GM19035 (cell line): ENCODE measurements around the gene PCSK6.
"Not testable (repeated sequence)": the region's sequence is repeated elsewhere in the genome, so short reads cannot be mapped to it uniquely, and the experiment has no call there.

ENCODE experiments used
- ATAC-seq: cut with Tn5 transposase; IDR thresholded peaks from one replicate; pipeline ENCODE4 v1.9.1; 2021; ENCODE audit not compliant: unreplicated experiment

The PCSK6 gene

DNA sequence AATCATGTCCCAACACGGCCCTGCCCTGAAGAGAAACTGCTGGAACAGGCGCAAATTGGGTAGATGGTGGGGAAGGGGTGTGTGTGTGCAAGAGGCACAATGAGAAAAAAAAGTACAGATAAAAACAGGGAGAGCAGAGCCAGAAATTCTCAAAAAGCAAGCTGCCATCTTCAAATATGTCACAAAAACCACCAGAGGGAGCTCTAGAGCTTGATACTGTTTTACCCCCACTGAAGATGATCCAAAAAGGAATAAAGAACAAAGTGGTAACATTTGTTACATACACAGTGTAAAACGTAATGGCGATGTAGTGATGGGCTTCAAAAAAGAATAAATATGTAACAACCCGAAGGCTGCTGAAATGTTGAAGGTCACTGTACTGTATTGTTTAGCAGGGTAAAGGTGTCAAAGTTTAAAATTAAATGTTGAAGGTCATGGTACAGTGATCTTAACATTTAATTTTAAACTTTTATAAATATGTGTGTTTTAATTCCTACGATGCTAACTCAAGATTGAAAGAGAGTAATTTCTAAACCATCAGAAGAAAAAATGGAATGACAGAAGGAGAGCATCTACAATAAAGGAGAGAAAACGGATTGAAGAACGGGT is 200.5 kb downstream of the PCSK6 start:
- no peak for ATAC-seq

DNA sequence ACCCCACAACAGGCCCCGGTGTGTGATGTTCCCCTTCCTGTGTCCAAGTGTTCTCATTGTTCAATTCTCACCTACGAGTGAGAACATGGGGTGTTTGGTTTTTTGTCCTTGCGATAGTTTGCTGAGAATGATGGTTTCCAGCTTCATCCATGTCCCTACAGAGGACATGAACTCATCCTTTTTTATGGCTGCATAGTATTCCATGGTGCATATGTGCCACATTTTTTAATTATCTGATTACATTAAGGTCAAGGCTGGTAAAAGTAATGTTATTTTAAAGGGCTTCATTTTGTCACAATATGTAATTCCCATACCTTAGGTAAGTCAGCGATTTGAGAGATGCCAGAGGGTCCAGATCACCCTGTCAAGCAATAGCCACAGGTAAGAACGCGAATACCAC is 202.2 kb downstream of the PCSK6 start:
- ATAC-seq, result not testable (repeated sequence)

DNA sequence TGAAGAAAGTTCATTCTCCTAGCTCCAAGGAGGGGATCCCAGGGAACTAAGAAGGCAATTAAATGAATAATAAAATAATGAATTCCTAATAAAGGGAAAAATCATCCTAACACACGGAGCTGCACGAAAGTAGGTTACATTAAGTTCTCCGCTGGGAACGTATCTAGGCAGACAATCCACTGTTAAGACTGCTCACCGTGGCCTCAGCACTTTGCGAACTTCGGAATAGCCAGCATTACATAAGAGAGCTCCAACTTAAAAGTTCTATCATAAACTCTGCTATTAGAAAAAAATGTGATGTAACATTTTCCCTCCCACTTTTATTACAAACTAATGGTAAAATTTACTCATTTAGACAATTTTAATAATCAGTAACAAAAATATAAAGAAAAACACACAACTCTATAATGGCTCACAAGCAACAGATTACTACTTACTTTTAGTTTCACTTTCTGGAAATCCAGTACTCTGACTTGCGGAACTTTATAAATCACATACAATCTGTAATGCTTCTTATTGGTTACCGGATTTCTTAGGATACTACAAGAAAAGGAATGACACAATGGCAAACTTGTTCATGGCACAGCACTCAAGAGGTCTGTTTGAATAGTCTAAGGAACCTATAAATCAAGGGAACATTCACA is 202.9 kb downstream of the PCSK6 start:
- no peak for ATAC-seq

DNA sequence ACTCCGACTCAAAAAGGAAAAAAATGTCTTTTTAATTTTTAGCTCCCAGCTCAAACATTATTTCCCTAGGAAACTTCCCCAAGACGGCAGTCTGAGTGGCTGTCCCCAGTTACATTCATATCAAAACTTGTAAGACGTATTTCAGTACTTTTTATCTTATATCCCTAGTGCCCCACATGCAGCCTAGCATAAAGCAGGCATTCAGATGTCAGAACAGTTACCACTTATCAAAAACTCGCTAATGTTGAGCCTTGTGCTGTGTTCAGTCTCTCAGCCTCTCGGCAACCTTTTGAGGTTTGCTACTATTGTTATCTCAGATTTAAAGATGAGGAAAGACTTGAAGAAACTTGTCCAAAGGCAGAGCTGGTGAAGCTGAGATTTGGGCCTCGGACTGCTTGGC is 205.6 kb downstream of the PCSK6 start:
- no peak for ATAC-seq

DNA sequence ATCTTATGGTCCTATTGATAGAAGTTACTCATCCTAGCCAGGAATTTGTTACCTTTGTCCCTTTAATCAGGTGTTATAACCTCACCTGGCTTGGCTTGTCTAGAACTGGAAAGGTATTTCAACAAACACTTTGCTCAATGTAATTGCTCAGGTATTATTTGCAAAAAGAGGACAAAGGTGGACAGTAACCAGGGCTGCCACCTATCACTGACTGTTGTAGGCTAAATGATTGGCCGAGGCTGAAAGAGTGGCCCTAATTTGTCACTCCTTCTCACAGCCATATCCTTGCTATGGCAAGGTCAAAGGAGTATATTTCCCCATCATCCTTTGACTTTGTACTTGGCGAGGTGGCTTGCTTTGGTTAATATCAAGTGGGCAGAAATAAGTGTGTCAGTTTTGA is 209.5 kb downstream of the PCSK6 start:
- ATAC-seq, result no peak

DNA sequence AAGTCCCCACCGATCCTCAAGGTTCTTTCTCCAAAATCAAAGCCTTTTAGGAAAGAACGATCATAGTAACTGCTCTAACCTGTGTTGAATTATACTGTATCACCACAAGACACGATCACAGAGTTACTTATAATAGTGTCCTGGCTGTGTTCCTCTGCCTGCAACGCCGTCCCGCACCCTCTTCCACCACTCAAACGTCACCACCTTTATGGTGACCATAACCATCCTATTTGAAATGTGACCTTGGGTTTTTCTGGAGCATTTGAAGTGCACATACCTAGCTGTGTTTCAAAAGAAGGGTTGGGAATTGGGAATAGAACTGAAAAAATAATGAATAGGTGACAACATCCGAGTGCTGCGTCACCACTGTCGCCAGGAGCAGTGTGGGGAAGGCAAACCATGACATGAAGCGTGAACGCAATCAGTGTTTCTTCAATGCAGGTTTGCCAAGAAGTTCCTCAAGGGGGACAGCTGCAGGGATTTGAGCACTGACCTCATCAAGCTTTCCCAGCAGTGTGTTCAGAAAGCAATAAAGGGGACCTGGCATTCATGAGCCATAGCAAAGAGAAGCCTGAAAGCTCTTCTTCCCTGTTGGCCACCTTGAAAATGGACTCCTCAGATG is 211.5 kb downstream of the PCSK6 start:
- no peak for ATAC-seq

DNA sequence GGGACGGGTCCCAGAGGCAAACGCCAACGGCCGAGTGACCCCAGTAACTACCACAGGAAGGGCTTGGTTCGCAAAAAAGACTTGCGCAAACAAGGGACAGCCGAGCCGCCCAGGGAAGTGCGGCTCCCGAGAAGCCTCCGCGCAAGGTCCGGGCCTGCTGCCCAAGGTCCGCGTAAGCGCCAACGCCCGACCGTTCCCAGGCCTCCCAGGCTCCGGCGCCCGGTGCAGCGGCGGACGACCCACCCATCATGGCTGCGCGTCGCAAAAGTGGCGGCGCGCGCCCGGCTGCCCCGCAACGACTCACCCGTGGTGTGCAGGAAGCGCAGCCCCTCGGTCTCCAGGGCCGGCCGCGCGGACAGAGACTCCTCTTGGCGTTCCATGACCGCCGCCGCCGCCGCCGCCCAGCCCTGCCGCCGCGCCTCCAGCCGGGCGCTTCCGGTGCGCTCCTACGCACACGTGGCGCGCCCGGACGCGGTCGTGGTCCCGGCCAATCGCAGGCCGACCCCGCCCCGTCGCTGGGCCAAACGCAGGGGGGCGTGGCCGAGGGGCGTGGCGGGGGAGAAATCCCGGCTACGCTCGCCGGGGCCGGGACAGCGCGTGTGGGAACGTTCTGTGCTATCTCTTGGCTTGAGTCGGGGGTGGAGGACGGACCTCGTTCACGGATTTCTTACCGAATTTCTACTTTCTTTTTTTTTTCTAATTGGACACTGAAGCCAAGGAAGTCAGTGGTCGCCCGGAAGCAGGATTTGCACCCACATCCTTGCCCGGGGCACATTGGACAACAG is 212.3 kb downstream of the PCSK6 start, which contains the start of gene SELENOS:
SELENOS (minus strand) TSS at position 448 of the 785 bp plus-strand sequence; CDS start at position 380, 68 bp downstream.
- peak; percentile 88 for ATAC-seq

DNA sequence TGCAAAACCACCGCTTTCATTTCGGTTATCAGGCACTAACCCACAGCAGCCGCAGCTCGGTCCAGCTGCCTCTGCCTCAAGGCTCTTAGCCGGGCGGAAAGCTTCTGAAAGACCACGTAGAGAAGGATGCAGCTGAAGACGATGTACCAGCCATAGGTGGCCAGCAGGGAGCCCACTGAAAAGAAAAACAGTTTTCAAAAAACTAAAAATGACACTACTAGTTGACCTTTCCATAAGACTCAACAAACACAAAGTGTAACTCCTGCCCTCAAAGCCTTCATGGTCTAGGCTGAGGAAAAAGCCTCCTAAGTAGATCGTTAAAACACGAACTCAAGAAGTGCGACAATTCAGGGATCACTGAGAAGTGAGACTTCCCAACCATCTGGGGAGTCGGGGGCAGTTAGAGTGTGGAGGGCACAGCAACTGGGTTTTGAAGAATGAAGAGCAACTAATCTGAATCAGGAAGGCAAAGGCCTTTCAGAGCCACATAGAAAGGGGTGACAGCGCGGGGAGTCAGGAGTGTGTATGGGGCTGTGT is 212.9 kb downstream of the PCSK6 start:
- peak; percentile 39 for ATAC-seq

DNA sequence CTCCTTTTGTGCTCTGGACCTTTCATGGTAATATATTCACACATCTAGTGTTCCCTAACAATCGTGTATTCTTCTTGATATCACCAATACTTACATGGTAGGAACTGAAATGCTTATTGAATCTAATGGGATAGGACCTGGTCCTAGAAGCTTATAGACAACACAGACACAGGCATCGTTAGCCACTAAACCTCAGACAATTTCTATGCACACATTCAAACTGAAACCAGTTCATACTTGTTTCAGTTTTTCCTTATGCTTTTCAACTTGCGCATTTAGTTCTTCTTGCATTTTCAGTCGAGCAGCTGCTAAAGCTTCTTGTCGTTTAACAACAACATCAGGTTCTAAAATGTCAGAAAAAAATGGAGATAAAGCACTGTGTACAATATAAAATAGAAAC is 214.5 kb downstream of the PCSK6 start:
- ATAC-seq, result peak; percentile 21

DNA sequence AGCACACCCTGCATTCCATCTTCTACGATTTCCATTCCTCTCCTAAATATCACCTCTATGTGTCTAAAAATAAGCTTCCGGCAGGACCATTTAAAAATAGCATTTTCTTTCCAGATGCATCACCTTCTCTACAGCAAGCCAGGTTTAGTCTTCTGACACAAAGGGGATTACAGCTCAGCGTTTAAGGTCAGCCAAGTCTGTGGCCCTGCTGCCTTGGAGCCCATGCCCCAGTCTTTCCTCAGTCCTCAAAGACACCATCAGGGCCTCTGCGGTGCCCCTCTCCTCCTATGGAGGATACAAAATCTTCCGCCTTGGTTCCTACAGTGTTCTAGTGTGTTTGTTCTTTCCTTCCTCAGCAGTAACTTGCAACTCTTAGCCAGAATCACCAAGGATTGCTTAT is 216.0 kb downstream of the PCSK6 start:
- no peak for ATAC-seq

DNA sequence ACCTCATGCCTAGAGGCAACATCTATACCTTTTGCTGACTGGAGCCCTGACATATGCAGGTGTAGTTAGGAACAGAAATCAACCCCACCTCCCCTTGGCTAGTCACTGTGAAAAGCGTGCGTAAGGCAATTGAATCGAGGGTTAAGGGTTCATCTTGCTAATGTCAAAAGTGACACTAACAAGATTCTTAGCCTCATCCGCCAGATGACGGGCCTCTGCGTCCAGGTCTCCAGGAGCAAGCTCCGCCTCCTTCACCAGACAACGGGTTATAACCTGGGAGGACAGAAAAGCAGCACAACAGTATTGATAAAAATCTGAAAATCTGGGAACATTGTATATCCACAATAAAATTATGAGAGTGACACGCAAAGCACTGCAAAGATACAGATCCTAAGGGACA is 216.9 kb downstream of the PCSK6 start:
- no peak for ATAC-seq

DNA sequence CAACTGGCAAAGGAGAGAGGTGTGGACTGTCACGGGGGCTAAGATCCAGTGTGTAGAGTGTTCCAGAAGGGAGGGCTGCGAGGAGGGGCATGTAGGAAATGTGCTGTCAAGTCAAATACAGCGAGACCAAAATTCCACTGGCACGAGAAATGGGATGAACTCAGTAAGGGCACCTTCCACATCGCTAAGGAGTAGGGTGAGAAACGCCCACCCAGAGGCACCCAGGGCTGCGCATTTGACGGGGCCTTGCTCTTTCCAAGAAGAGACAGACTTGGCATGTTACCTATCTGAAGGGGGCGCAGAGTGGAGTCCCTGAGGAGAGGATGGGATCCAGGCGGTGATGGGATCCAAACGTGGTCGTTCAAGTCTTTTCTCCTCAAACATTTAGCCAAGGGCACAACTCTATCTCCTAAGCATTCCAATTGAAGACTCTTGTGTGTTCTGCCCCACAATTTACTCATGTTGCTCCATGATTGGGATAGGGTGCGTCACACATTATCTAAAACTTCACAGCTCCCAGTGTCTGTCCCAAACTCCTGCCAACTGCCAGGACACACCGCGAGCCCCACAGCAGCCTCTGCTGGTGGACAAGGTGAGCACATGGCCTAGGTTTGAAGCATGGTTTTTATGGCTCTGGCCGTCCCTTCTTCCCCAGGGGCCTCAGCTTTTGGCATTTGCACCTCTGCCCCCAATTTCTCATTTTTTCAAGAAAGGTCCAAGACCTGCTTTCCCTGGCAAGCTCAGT is 219.9 kb downstream of the PCSK6 start:
- ATAC-seq, result no peak

DNA sequence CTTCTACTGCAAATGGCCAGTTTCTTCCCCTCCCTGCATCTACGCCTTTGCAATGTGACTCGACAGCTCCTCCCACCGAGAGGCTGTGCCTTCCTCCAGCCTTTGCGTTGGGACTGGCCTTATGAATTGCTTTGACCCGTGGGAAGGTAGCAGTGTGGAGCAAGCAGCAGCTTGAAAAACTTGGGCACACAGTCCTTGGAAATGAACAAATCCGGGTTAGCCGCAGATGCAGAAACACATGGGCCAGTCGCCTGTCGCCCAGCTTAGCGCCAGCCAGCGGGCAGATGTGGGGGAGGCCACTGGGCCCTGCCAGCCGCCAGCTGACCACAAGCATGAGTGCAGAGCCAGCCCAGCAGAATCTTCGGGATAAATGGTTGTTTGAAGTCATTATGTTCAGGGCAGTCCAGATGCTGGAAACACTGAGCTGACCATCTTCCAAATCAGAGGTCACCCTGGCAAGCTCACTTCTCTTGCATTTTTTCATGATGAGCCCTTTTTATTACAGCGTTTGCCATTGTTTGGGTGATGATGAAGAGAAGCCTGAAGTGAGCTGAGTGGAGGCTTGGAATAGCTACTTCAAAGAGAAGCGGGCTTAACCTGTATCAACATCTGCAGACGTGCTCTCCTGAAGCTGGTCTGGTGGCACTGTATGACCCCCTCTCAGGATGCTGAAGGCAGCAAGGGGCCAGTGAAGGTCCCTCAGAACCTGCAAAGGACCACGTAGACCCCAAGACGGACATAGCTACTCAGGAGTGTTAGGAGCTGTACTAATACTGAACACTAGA is 222.0 kb downstream of the PCSK6 start:
- ATAC-seq, result no peak

DNA sequence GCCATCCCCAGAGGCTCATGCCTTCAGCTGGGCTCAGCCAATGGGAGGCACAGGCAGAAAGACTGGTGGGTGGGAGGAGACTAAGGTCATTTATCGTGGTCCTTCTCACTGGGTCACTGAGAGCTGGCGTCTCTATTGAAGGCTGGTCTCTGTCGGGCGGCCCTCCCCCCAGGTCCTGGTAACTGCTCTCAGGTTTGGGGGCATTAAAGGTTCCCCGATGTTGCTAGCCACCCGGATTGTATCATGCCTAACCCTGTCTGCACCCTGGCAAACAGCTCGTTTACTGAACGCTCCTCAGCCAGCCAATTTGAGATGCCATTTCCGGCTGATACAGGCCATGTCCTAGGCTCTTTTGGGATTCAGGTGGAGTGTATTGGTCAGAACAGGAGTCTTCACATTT is 222.7 kb downstream of the PCSK6 start:
- ATAC-seq, result no peak

DNA sequence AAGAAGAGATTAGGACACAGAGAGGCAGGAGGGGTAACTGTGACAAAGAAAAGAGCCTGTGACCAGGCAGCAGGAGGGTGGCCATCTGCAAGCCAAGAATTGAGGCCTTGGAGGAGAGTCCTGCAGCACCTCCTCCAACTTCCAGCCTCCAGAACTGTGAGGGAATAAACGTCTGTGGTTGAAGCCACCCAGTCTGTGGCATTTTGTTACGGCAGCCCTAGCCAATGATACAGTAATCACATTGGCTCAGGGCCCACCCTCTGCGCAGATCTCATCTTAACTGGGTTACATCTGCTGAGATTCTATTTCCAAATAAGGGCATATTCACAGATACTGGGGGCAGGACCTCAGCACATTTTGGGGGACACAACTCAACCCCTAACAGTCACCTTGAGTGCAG is 223.5 kb downstream of the PCSK6 start:
- no peak for ATAC-seq

DNA sequence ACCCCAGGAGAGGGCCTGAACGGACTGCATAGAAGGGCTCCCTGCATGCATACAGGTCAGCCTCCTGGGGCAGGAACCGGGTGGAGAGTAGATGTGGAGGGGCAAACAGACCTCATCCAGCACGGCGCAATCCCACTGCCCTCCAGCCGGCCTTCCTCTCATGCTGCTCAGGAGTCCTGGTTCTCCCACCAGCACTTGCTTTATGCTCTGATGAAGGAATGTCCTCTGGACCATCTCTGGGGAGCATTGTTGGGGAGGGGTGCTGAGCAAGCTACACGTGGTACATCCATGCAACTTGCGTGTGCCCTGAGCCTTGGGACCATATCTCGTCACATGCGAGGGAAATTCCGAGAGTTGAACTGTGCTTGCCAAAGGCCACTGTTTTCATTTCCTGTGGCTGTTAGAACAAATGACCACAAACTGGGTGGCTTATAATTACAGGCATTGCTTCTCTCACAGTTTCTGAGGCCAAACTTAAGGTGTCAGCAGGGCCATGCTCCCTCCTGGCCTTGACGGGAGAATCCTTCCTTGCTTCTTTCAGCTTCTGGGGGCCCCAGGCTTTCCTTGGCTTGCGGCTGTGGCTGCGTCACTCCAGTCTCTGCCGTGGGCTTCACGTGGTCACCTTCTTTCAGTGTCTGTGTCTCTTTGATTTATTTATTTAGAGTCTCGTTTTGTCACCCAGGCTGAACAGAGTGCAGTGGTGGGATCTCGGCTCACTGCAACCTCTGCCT is 224.4 kb downstream of the PCSK6 start:
- ATAC-seq, result peak; percentile 46

DNA sequence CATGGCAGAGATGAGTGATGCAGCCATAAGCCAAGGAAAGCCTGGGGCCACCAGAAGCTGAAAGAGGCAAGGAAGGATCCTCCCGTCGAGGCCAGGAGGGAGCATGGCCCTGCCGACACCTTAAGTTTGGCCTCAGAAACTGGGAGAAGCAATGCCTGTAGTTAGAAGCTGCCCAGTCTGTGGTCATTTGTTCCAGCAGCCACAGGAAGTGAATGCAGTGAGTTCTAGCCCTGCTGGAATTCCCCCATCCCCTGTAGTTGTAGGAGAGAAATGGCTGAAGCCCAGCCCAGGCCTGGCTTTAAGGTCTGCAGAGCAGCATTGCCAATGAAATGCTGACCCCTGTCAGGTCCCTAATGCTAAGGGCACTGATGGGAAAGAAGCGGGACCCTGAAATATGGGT is 225.5 kb downstream of the PCSK6 start:
- no peak for ATAC-seq

DNA sequence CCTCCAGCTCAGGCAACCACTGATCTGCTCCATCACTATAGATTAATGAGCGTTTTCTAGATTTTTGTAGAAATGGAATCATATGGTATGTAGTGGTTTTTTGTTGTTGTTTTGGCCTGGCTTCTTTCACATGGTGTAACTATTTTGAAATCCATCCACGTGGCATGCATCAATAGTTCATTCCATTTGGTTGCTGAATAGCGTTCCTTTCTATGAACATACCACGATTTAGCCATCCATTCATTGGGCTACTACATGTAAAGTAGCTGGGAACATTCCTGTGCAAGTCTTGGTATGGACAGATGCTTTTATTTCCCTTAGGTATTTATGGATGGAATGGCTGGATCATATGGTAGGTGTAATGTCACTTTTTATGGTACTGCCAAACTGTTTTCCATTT is 227.0 kb downstream of the PCSK6 start:
- no peak for ATAC-seq
